Fibroblast of lung (primary cell): ENCODE results near the gene ZNF860. TPM values are rescaled to one million over a fixed set of nuclear protein-coding genes. Genes with fewer than 3 reads are reported as not detected.
A peak's percentile ranks its signal among the peaks of the same experiment; 100 is the strongest.

Experiments
- DNase-seq, 2 donors: peaks; one replicate each; pipeline versions ENCODE4 v3.0.0 to v3.0.0-alpha.2; 2010; ENCODE audit warnings: low read depth in 2 of 2
- H2AFZ ChIP-seq: 2 replicates; pipeline ENCODE4 v1.5.1; 2012; ENCODE audit warnings: low read length, control low read depth, inconsistent platforms
- H3K27ac ChIP-seq: 2 replicates; pipeline ENCODE4 v1.5.1; 2011; ENCODE audit warnings: low read length, control low read depth; ENCODE audit not compliant: insufficient read depth
- H3K27me3 ChIP-seq: 2 replicates; pipeline ENCODE4 v1.5.1; 2011; ENCODE audit warnings: mild to moderate bottlenecking, low read length; ENCODE audit not compliant: control insufficient read depth, insufficient read depth
- H3K36me3 ChIP-seq: 2 replicates; pipeline ENCODE4 v1.5.1; 2011; ENCODE audit warnings: low read length; ENCODE audit not compliant: control insufficient read depth, insufficient read depth
- H3K4me1 ChIP-seq: 2 replicates; pipeline ENCODE4 v1.5.1; 2011; ENCODE audit warnings: low read length; ENCODE audit not compliant: control insufficient read depth, insufficient read depth; ENCODE audit errors: extremely low read depth
- H3K4me2 ChIP-seq: 2 replicates; pipeline ENCODE4 v1.5.1; 2011; ENCODE audit warnings: low read length, control low read depth; ENCODE audit not compliant: insufficient read depth; ENCODE audit errors: extremely low read depth
- H3K4me3 ChIP-seq, 4 experiments: fragments of 200-600 bp in 1 of 4; sonication (generic) in 1 of 4; replicated peaks in 1 of 4; 2 replicates each; pipeline ENCODE4 v1.5.1; 2011 to 2016; ENCODE audit warnings: low read length in 4 of 4, low read depth in 3 of 4, mild to moderate bottlenecking in 3 of 4, control low read depth in 2 of 4, inconsistent platforms in 1 of 4, mixed read lengths in 1 of 4; ENCODE audit not compliant: insufficient read depth in 1 of 4; ENCODE audit errors: control extremely low read depth in 1 of 4
- H3K79me2 ChIP-seq: 2 replicates; pipeline ENCODE4 v1.5.1; 2012; ENCODE audit warnings: mild to moderate bottlenecking, low read length, inconsistent platforms; ENCODE audit not compliant: control insufficient read depth, insufficient read depth
- H3K9ac ChIP-seq: 2 replicates; pipeline ENCODE4 v1.5.1; 2011; ENCODE audit warnings: mild to moderate bottlenecking, low read length, control low read depth; ENCODE audit not compliant: insufficient read depth
- H3K9me3 ChIP-seq: 2 replicates; pipeline ENCODE4 v1.5.1; 2012; ENCODE audit warnings: low read depth, low read length; ENCODE audit not compliant: control insufficient read depth, insufficient read depth
- H4K20me1 ChIP-seq: 2 replicates; pipeline ENCODE4 v1.5.1; 2011; ENCODE audit warnings: low read length; ENCODE audit not compliant: control insufficient read depth, insufficient read depth; ENCODE audit errors: extremely low read depth
- CTCF ChIP-seq, 2 donors: IDR thresholded peaks in 1 of 2; conservative IDR thresholded peaks in 1 of 2; 1 replicate in 1 of 2; 2 replicates in 1 of 2; pipeline ENCODE4 v1.5.1; 2011 to 2012; ENCODE audit warnings: low read length in 2 of 2, control low read depth in 1 of 2, inconsistent platforms in 1 of 2, low read depth in 1 of 2, mild to moderate bottlenecking in 1 of 2
- EZH2 ChIP-seq: IDR thresholded peaks from 2 replicates; pipeline ENCODE4 v1.5.1; 2012; ENCODE audit warnings: low read length, control low read depth, mild to moderate bottlenecking; ENCODE audit errors: missing control alignments
- polyA plus RNA-seq, 2 donors: library from polyadenylated mRNA; depleted of rRNA in 1 of 2; stranded (reverse) in 1 of 2; unstranded in 1 of 2; fragments of >200 nt; gene quantifications; 2 replicates each; pipeline ENCODE4 v1.2.1, GENCODE V29; 2011 to 2012; ENCODE audit warnings: missing spikeins in 1 of 2
- total RNA-seq: library from RNA; depleted of rRNA; stranded (reverse); fragments of >200 nt; gene quantifications from 2 replicates; pipeline ENCODE4 v1.2.1, GENCODE V29; 2014

ZNF860 gene
- total and polyA plus RNA-seq, 2 donors (not counting 1 experiment from before 2014, with no cell fraction given) = 0.50 to 0.52 TPM

GRCh38 chr3:31974471-31974870 is 7.1 kb upstream of the ZNF860 start:
- no peak overlapping the region for H3K4me2 ChIP-seq

GRCh38 chr3:31974964-31975363 is 6.6 kb upstream of the ZNF860 start:
- Histone ChIP-seq H3K9me3 (no peaks in the 10 kb centered on the region), H3K4me2 (no peak overlapping the region), H3K9ac (no peak overlapping the region), H2AFZ (no peak overlapping the region), H3K4me1 (peaks cover 4% of the 10 kb centered on the region), H3K36me3 (no peaks in the 10 kb centered on the region), H3K4me3 (no peak overlapping the region), H4K20me1 (no peaks in the 10 kb centered on the region), H3K27ac (no peak overlapping the region), H3K79me2 (no peaks in the 10 kb centered on the region), H3K27me3 (no peaks in the 10 kb centered on the region)
- no peak for TF ChIP-seq EZH2
- no peak for TF ChIP-seq CTCF (conservative IDR thresholded peaks at IDR 0.05 in 1 of 2, IDR thresholded peaks at IDR 0.05 in 1 of 2; ENCODE audit: low read depth in 1 of 2, low read length in 2 of 2)
- DNase-seq = no peak

More at GRCh38 chr3:31974471-31974870, 7.1 kb upstream of the ZNF860 start:
- Histone ChIP-seq H3K36me3 (no peaks in the 10 kb centered on the region), H3K27ac (no peak overlapping the region), H3K4me3 (no peak overlapping the region), H3K27me3 (no peaks in the 10 kb centered on the region), H3K9me3 (no peaks in the 10 kb centered on the region), H3K79me2 (no peaks in the 10 kb centered on the region), H3K4me1 (peaks cover 4% of the 10 kb centered on the region), H2AFZ (no peak overlapping the region), H3K9ac (no peak overlapping the region), H4K20me1 (no peaks in the 10 kb centered on the region)
- no peak for TF ChIP-seq EZH2
- TF ChIP-seq CTCF (conservative IDR thresholded peaks at IDR 0.05 in 1 of 2, IDR thresholded peaks at IDR 0.05 in 1 of 2; ENCODE audit: low read depth in 1 of 2, low read length in 2 of 2) = no peak
- DNase-seq = peak; percentile 86 to 95

GRCh38 chr3:31976302-31976701 is 5.2 kb upstream of the ZNF860 start:
- H3K4me2 ChIP-seq = no peak overlapping the region
- H3K4me3 ChIP-seq = no peak overlapping the region
- H4K20me1 ChIP-seq = no peaks in the 10 kb centered on the region
- no peak overlapping the region for H3K9ac ChIP-seq
- DNase-seq = no peak
- H3K9me3 ChIP-seq = no peaks in the 10 kb centered on the region
- H3K36me3 ChIP-seq = no peaks in the 10 kb centered on the region
- no peak for TF ChIP-seq CTCF (conservative IDR thresholded peaks at IDR 0.05 in 1 of 2, IDR thresholded peaks at IDR 0.05 in 1 of 2; ENCODE audit: low read depth in 1 of 2, low read length in 2 of 2)
- no peak for TF ChIP-seq EZH2
- H3K79me2 ChIP-seq = no peaks in the 10 kb centered on the region
- no peak overlapping the region for H3K27ac ChIP-seq
- no peaks in the 10 kb centered on the region for H3K27me3 ChIP-seq
- H2AFZ ChIP-seq = no peak overlapping the region
- H3K4me1 ChIP-seq = peaks cover 2% of the 10 kb centered on the region
